Breast epithelium (tissue), 3 donors: ENCODE measurements around the gene SERPINE3.

Experiments used
- POLR2A ChIP-seq: fragments of 450-650 bp; IDR thresholded peaks from one replicate; pipeline ENCODE4 v1.6.1; 2016; ENCODE audit warnings: antibody characterized with exemption, mild to moderate bottlenecking, moderate library complexity
- POLR2AphosphoS5 ChIP-seq, 3 donors: sonication (generic); formaldehyde crosslinking; IDR thresholded peaks; one replicate each; pipeline ENCODE4 v1.6.1; 2017; ENCODE audit warnings: antibody characterized with exemption in 3 of 3
- TF ChIP-seq, protein P1 (sequence below), 3 donors: fragments of 450-650 bp; IDR thresholded peaks; one replicate each; pipeline ENCODE4 v1.5.1; 2016 to 2017; ENCODE audit warnings: antibody characterized with exemption in 3 of 3, mild to moderate bottlenecking in 3 of 3, moderate library complexity in 3 of 3

DNA sequence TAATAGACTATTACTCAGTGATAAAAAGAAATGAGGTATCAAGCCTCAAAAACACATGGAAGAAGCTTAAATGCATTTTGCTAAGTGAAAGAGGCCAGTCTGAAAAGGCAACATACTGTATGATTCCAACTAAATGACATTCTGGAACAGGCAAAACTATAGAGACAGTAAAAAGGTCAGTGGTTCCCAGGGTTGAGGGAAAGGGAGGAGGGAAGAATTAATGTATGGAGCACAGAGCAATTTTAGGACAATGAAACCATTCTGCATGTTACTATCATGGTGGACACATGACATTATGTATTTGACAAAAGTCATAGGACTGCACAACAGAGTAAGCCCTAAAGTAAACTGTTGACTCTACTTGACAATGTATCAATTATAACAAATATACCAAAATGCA, 5.7 kb upstream of the SERPINE3 start:
- TF ChIP-seq, protein P1, sequence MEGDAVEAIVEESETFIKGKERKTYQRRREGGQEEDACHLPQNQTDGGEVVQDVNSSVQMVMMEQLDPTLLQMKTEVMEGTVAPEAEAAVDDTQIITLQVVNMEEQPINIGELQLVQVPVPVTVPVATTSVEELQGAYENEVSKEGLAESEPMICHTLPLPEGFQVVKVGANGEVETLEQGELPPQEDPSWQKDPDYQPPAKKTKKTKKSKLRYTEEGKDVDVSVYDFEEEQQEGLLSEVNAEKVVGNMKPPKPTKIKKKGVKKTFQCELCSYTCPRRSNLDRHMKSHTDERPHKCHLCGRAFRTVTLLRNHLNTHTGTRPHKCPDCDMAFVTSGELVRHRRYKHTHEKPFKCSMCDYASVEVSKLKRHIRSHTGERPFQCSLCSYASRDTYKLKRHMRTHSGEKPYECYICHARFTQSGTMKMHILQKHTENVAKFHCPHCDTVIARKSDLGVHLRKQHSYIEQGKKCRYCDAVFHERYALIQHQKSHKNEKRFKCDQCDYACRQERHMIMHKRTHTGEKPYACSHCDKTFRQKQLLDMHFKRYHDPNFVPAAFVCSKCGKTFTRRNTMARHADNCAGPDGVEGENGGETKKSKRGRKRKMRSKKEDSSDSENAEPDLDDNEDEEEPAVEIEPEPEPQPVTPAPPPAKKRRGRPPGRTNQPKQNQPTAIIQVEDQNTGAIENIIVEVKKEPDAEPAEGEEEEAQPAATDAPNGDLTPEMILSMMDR (IDR thresholded peaks at IDR 0.05) = no peak
- TF ChIP-seq POLR2A (no peak), POLR2AphosphoS5 (IDR thresholded peaks at IDR 0.05) (no peak)
